D721Med (cell line): Measurements from ENCODE around the gene ITGA3.

ENCODE experiments used
- DNase-seq: peaks from one replicate; pipeline ENCODE4 v3.0.0; 2011; ENCODE audit warnings: low spot score; ENCODE audit not compliant: insufficient read length
- FAIRE-seq: peaks from 2 replicates; lab custom pipeline; 2011; peaks lifted over from hg19 to GRCh38; lab: Jason Lieb, UNC
- TF ChIP-seq, protein P1 (sequence below): IDR thresholded peaks from 2 replicates; pipeline ENCODE4 v1.5.1; 2012; ENCODE audit warnings: mild to moderate bottlenecking, control low read depth; ENCODE audit not compliant: insufficient read depth; ENCODE audit errors: missing control alignments

The ITGA3 gene

DNA sequence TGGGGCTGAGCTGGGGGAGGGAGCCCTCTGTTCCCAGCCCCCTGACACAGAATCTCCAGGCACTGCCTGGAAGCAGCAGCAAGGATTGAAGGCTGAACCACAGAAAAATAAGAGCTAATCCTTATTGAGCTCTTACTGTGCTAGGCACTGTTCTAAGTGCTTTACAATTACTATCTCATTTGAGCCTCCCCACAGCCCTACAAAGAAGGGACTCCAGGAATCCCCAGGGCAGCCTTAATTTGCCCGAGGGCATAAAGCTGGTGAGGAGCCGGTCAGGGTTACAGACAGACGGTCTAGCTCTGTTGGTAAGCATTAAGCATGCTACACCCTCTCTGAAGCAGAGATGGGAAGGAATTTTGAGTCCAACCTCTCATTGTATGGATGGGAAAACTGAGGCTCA lies 67.0 kb downstream of the ITGA3 start:
- no peak for FAIRE-seq
- TF ChIP-seq, protein P1, sequence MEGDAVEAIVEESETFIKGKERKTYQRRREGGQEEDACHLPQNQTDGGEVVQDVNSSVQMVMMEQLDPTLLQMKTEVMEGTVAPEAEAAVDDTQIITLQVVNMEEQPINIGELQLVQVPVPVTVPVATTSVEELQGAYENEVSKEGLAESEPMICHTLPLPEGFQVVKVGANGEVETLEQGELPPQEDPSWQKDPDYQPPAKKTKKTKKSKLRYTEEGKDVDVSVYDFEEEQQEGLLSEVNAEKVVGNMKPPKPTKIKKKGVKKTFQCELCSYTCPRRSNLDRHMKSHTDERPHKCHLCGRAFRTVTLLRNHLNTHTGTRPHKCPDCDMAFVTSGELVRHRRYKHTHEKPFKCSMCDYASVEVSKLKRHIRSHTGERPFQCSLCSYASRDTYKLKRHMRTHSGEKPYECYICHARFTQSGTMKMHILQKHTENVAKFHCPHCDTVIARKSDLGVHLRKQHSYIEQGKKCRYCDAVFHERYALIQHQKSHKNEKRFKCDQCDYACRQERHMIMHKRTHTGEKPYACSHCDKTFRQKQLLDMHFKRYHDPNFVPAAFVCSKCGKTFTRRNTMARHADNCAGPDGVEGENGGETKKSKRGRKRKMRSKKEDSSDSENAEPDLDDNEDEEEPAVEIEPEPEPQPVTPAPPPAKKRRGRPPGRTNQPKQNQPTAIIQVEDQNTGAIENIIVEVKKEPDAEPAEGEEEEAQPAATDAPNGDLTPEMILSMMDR: no peak
- DNase-seq: no peak

DNA sequence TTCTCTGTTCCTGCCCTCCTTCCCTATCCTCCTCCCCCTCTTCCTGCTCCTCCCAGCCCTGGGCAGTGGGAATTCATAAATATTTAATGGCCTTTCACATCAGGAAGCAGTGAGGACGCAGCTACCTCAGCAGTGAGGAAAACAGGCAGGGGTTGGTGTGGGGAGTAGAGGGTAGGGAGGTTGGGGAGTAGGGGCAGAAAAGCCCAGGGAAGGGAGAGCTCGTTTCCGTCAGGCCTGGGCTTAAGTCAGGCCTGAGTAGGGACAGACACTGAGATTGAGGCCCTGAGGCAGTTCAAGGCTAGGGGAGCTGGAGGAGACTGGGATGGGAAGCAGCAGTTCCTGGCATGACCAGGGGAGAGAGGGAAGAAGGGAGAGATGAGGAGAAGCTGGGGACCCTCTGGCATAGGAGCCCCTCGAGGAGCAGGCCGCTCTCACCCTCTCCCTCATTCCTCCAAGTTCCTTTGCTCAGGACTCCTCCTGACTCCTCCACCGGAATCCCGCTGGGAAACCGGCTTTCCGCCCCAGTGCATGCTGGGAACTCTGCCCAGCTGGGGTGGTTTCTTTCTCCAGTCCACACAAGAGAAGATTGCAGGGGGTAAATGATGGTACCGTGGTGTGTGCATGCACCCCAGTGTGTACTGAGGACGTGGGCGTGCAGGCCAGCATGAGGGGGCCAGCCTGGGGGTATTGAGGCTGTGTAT lies 67.9 kb downstream of the ITGA3 start:
- no peak for DNase-seq
- TF ChIP-seq, protein P1: no peak
- no peak for FAIRE-seq

GRCh38 chr17:50125420-50125997 lies 69.6 kb downstream of the ITGA3 start:
- TF ChIP-seq, protein P1: no peak
- DNase-seq: no peak
- FAIRE-seq: no peak

GRCh38 chr17:50127697-50128361 lies 71.9 kb downstream of the ITGA3 start:
- FAIRE-seq (no peak), DNase-seq (no peak)
- TF ChIP-seq, protein P1: no peak

- DNase-seq (no peak), FAIRE-seq (no peak)
- TF ChIP-seq, protein P1: no peak
These were observed 72.8 kb downstream of the ITGA3 start for GRCh38 chr17:50128441-50129352.

DNA sequence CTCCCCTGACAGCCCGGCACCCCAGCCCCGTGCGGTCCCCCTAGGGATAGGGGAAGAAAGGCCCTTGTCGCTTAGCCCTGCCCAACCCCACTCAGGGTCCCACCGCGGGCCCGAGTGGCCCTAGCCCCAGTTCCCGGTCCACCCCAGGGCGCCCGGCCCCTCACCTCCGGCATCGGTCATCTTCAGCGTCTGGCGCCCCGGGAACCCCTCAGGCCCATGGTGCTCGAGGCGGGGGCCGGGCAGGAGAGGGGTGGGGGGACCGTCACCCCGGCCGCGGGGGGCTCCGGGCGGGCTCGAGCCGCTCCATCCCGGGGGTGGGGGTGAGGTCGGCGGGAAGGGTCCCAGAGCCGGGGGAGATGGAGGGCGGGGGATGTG lies 73.4 kb downstream of the ITGA3 start:
- TF ChIP-seq, protein P1: no peak
- FAIRE-seq: no peak

More for the DNA sequence above, 73.4 kb downstream of the ITGA3 start:
- DNase-seq: peak; percentile 77
